Measurements from ENCODE around the gene SHANK1.

- TF ChIP-seq, protein P1, sequence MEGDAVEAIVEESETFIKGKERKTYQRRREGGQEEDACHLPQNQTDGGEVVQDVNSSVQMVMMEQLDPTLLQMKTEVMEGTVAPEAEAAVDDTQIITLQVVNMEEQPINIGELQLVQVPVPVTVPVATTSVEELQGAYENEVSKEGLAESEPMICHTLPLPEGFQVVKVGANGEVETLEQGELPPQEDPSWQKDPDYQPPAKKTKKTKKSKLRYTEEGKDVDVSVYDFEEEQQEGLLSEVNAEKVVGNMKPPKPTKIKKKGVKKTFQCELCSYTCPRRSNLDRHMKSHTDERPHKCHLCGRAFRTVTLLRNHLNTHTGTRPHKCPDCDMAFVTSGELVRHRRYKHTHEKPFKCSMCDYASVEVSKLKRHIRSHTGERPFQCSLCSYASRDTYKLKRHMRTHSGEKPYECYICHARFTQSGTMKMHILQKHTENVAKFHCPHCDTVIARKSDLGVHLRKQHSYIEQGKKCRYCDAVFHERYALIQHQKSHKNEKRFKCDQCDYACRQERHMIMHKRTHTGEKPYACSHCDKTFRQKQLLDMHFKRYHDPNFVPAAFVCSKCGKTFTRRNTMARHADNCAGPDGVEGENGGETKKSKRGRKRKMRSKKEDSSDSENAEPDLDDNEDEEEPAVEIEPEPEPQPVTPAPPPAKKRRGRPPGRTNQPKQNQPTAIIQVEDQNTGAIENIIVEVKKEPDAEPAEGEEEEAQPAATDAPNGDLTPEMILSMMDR (IDR thresholded peaks at IDR 0.05; ENCODE audit: low read depth, low read length, poor library complexity, severe bottlenecking): no peak
- no peak for TF ChIP-seq EZH2phosphoT487 (IDR thresholded peaks at IDR 0.05; ENCODE audit: borderline replicate concordance, low read length)
Measured at GRCh38 chr19:50626795-50627194, 92.8 kb downstream of the SHANK1 start.

All from DOHH2 (cell line).